Karpas-422 (cell line): ENCODE data around the gene CBX3. TPM values are rescaled to one million over a fixed set of nuclear protein-coding genes. Genes with fewer than 3 reads are reported as not detected.
A peak's percentile ranks its signal among the peaks of the same experiment; 100 is the strongest.
"Not testable (repeated sequence)": the region's sequence is repeated elsewhere in the genome, so short reads cannot be mapped to it uniquely, and the experiment has no call there.

Experiments
- DNase-seq: peaks from one replicate; pipeline ENCODE4 v3.0.0-alpha.2; 2015
- H2AFZ ChIP-seq: fragments of 200-600 bp; sonication (generic); 2 replicates; pipeline ENCODE4 v1.6.1; 2014; ENCODE audit warnings: antibody characterized with exemption, low read length, mixed read lengths
- H3K27ac ChIP-seq: fragments of 200-600 bp; sonication (generic); 2 replicates; pipeline ENCODE4 v1.5.1; 2014; ENCODE audit warnings: mild to moderate bottlenecking, low read length, moderate library complexity
- H3K27me3 ChIP-seq: fragments of 200-600 bp; sonication (generic); 2 replicates; pipeline ENCODE4 v1.6.1; 2014; ENCODE audit warnings: low read length, mixed read lengths
- H3K36me3 ChIP-seq: fragments of 200-600 bp; sonication (generic); 2 replicates; pipeline ENCODE4 v1.6.1; 2014; ENCODE audit warnings: low read length, mixed read lengths; ENCODE audit not compliant: insufficient read depth
- H3K4me1 ChIP-seq: fragments of 200-600 bp; sonication (generic); 2 replicates; pipeline ENCODE4 v1.6.1; 2014; ENCODE audit warnings: mild to moderate bottlenecking, low read length, mixed read lengths
- H3K4me2 ChIP-seq: fragments of 200-600 bp; sonication (generic); 2 replicates; pipeline ENCODE4 v1.6.1; 2014; ENCODE audit warnings: low read length, low read depth, mild to moderate bottlenecking; ENCODE audit not compliant: poor library complexity, severe bottlenecking
- H3K4me3 ChIP-seq: fragments of 200-600 bp; sonication (generic); 2 replicates; pipeline ENCODE4 v1.5.1; 2014; ENCODE audit warnings: mild to moderate bottlenecking, antibody characterized with exemption, low read length, mixed read lengths
- H3K79me2 ChIP-seq: fragments of 200-600 bp; sonication (generic); 2 replicates; pipeline ENCODE4 v1.6.1; 2014; ENCODE audit warnings: mild to moderate bottlenecking, low read length, mixed read lengths
- H3K9ac ChIP-seq: fragments of 200-600 bp; sonication (generic); 2 replicates; pipeline ENCODE4 v1.6.0; 2014; ENCODE audit warnings: low read length
- H3K9me2 ChIP-seq: fragments of 200-600 bp; sonication (generic), shearing (Covaris generic); replicated peaks from 2 replicates; pipeline ENCODE4 v1.6.0; 2014; ENCODE audit warnings: mild to moderate bottlenecking, low read length, moderate library complexity; ENCODE audit not compliant: insufficient read depth
- H3K9me3 ChIP-seq: fragments of 300-700, 200-600 bp; sonication (generic); 2 replicates; pipeline ENCODE4 v1.6.1; 2014; ENCODE audit warnings: low read length, mixed read lengths
- H4K20me1 ChIP-seq: fragments of 200-600 bp; sonication (generic); 2 replicates; pipeline ENCODE4 v1.6.1; 2014; ENCODE audit warnings: mild to moderate bottlenecking, antibody characterized with exemption, low read length, low read depth; ENCODE audit not compliant: insufficient read depth
- total RNA-seq: library from RNA; depleted of rRNA; stranded (reverse); fragments of >200 nt; shearing (Covaris generic); gene quantifications from 2 replicates; pipeline ENCODE4 v1.2.3, GENCODE V29; 2014; ENCODE audit warnings: low replicate concordance

Gene CBX3
- total RNA-seq, 1 experiment from 2014 or later: 168 TPM

DNA sequence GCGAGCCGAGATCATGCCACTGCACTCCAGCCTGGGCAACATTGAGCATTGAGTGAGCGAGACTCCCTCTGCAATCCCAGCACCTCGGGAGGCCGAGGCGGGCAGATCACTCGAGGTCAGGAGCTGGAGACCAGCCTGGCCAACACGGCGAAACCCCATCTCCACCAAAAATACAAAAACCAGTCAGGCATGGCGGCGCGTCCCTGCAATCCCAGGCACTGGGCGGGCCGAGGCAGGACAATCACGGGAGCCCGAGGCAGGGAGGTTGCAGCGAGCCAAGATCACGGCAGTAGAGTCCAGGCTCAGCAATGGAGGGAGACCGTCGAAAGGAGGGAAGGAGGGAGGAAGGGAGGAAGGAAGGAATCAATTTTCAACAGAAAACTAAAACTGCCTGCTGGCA, 24.3 kb upstream of the CBX3 start:
- H4K20me1 ChIP-seq, DNase-seq, H3K4me2 ChIP-seq, H2AFZ ChIP-seq, H3K4me3 ChIP-seq, H3K36me3 ChIP-seq, H3K79me2 ChIP-seq, H3K9me3 ChIP-seq, H3K4me1 ChIP-seq, H3K9me2 ChIP-seq, H3K27ac ChIP-seq, H3K27me3 ChIP-seq, H3K9ac ChIP-seq: not testable (repeated sequence)

DNA sequence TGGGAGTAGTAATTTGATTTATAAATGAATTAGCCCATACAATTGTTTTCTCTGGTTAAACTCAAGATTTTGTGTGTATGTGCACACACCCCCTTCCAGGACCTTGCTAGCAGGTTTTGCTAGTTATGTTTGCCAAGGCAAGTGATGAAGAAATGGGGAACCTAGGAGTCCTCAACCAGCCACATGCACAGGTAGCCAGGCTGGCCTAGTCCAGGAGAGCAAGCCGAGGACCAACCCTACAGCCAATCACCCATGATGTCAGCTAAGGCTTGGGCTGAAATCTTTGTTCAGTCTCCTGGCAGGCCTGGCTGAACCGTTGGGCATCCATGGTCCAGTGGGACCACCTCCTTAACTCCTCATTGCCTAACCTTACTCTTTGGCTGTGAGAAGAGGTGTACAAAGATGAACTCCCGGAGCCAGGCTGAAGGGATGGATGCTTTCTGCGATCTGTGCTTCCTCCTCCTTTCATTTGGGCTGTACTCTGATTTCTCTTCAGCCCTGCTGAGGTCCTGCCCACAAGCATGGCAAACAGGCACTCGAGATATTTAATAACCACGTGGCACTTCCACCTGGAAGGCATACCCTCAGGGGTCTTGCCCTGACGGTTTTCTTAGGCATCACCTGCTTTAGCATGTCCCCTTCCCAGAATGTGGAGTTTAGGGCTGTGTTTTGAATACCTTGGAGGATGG, 23.1 kb upstream of the CBX3 start:
- DNase-seq: peak; percentile 45
- Histone ChIP-seq H3K9me2 (no peaks in the 10 kb centered on the region), H3K4me3 (no peak overlapping the region), H3K9ac (no peak overlapping the region), H3K36me3 (no peaks in the 10 kb centered on the region), H3K9me3 (no peaks in the 10 kb centered on the region), H3K4me2 (no peak overlapping the region), H4K20me1 (0 out of 2 replicates have a peak, but pooled peaks cover 4% of the 10 kb centered on the region), H3K79me2 (no peaks in the 10 kb centered on the region), H3K27ac (no peak overlapping the region), H3K27me3 (no peaks in the 10 kb centered on the region), H2AFZ (no peak overlapping the region), H3K4me1 (no peaks in the 10 kb centered on the region)

DNA sequence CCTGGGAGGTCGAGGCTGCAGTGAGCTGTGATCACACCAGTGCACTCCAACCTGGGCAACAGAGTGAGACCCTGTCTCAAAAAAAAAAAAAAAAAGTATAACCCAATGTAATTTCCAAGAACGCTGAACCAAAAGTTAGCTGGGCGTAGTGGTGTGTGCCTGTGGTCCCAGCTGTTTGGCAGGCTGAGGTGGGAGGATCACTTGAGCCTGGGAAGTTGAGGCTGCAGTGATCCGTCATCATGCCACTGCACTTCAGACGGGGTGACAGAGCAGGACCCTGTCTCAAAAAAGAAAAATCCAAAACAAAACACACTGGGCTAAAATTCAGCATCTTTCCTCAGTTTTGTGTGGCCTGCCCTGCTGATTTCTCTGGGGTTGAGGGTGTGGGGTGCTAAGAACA, 22.1 kb upstream of the CBX3 start:
- no peak overlapping the region for H3K9ac ChIP-seq
- H4K20me1 ChIP-seq: 0 out of 2 replicates have a peak, but pooled peaks cover 4% of the 10 kb centered on the region
- no peak overlapping the region for H3K4me2 ChIP-seq
- no peak overlapping the region for H3K27ac ChIP-seq
- DNase-seq: no peak
- H3K4me3 ChIP-seq: no peak overlapping the region
- H3K79me2 ChIP-seq: no peaks in the 10 kb centered on the region
- no peak overlapping the region for H2AFZ ChIP-seq
- H3K4me1 ChIP-seq: no peaks in the 10 kb centered on the region
- no peaks in the 10 kb centered on the region for H3K9me2 ChIP-seq
- H3K9me3 ChIP-seq: no peaks in the 10 kb centered on the region
- no peaks in the 10 kb centered on the region for H3K36me3 ChIP-seq
- H3K27me3 ChIP-seq: no peaks in the 10 kb centered on the region

DNA sequence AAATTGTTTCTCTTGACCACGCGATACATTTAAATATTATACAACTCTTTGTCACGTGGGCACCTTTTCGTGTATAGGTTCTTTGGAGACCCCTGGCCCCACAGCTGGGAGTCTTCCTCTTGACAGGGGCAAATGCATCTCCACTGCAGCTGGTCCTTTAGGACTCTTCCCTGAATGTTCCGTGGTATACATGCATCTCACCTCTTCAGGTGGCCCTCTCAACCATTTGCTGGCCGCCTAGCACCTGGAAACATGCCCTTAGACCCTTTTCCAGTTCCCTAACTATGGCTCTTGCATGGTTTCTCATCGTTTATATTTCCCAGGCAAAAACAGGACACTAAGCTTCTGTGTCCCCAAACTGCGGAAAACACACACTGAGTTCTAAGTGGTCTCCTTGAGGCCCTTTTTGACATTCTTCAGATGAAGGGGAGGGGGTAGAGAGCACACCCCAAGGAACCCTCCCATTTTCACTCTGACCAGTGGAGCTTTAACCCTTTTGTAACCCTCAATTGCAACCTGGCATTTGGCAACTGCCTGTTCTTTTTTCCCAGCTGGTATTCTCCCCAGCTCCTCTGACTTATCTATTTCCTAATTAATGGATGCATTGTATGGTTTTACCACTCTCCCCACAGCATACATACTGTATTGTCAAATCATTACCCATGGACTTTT, 21.6 kb upstream of the CBX3 start:
- no peak overlapping the region for H3K27ac ChIP-seq

DNA sequence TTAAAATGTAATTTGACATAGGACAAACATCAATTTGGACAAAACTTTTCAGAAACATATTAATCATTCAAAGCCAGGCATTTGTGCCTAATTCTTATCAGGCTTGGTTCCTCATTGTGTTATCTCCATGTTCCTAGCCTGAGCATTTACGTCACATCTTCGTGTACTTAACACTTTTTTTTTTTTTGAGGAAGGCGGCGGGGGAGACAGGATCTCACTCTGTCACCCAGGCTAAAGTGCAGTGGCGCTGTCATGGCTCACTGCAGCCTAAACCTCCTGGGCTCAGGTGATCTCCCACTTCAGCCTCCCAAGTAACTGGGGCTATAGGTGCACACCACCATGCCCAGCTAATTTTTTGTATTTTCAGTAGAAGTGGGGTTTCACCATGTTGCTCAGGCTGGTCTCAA, 20.8 kb upstream of the CBX3 start:
- Histone ChIP-seq H3K9ac (no peak overlapping the region), H3K9me3 (no peaks in the 10 kb centered on the region), H4K20me1 (0 out of 2 replicates have a peak, but pooled peaks cover 4% of the 10 kb centered on the region)

More for the DNA sequence above, 21.6 kb upstream of the CBX3 start:
- Histone ChIP-seq H3K9ac (no peak overlapping the region), H3K4me1 (no peaks in the 10 kb centered on the region), H2AFZ (no peak overlapping the region), H3K36me3 (no peaks in the 10 kb centered on the region), H3K9me3 (no peaks in the 10 kb centered on the region), H3K9me2 (no peaks in the 10 kb centered on the region), H3K27me3 (no peaks in the 10 kb centered on the region), H3K4me2 (no peak overlapping the region), H3K79me2 (no peaks in the 10 kb centered on the region), H4K20me1 (0 out of 2 replicates have a peak, but pooled peaks cover 4% of the 10 kb centered on the region), H3K4me3 (no peak overlapping the region)
- DNase-seq: peak; percentile 48

DNA sequence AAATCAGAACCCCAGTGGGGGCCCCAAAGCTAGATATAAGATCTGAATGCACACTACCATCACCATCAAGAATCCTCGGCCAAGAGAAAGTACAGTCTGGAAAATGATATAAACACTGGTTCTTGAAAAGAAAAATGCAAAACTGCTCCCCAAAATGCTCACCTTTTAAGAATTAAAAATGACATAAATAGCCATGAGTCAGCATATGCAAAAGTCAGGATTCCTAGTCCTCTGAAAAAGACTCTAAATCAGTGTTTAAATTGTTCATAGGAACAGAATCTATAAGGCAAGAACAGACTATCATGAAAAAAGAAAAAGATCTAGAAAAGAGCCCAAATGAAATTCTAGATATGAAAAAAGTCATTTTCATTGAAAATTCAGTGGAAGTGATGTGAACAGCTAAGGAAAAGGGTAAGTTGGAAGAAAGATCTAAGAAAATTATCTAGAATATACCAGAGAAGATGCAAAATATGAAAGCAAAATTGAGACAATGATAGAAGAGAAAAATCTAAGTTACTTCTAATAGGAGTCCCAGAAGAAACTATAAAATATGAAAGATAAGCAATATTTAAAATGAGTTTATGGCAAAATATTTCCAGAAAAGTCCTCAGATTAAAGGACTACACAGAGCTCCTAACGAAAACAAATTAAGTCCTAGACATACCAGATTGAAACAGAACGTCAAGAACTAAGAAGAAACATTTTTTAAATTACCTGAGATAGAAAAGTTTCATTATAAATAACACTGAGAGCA, 19.9 kb upstream of the CBX3 start:
- no peaks in the 10 kb centered on the region for H3K9me2 ChIP-seq
- no peaks in the 10 kb centered on the region for H3K79me2 ChIP-seq
- no peak overlapping the region for H3K4me2 ChIP-seq
- H3K4me3 ChIP-seq: no peak overlapping the region
- H2AFZ ChIP-seq: no peak overlapping the region
- no peak overlapping the region for H3K27ac ChIP-seq
- no peaks in the 10 kb centered on the region for H3K9me3 ChIP-seq
- no peaks in the 10 kb centered on the region for H3K36me3 ChIP-seq
- H4K20me1 ChIP-seq: 0 out of 2 replicates have a peak, but pooled peaks cover 7% of the 10 kb centered on the region
- no peak overlapping the region for H3K9ac ChIP-seq
- DNase-seq: peak; percentile 48
- no peaks in the 10 kb centered on the region for H3K4me1 ChIP-seq
- H3K27me3 ChIP-seq: no peaks in the 10 kb centered on the region

More for the DNA sequence above, 20.8 kb upstream of the CBX3 start:
- no peak overlapping the region for H3K27ac ChIP-seq
- H3K36me3 ChIP-seq: no peaks in the 10 kb centered on the region
- no peak overlapping the region for H3K4me3 ChIP-seq
- no peak overlapping the region for H2AFZ ChIP-seq
- no peaks in the 10 kb centered on the region for H3K4me1 ChIP-seq
- H3K27me3 ChIP-seq: no peaks in the 10 kb centered on the region
- no peaks in the 10 kb centered on the region for H3K79me2 ChIP-seq
- H3K4me2 ChIP-seq: no peak overlapping the region
- H3K9me2 ChIP-seq: no peaks in the 10 kb centered on the region
- DNase-seq: peak; percentile 48

DNA sequence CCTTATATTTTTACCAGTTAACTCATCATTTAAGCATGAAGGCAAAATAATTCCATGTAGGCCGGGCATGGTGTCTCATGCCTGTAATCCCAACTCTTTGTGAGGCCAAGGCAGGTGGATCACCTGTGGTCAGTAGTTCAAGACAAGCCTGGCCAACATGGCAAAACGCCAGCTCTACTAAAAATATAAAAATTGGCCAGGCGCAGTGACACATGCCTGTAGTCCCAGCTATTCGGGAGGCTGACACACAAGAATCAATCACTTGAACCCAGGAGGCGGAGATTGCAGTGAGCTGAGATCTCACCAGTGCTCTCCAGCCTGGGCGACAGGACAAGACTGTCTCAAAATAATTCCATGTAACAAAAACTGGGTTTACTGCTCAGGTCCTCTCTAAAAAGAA, 19.3 kb upstream of the CBX3 start:
- Histone ChIP-seq H3K9me2 (no peaks in the 10 kb centered on the region), H4K20me1 (0 out of 2 replicates have a peak, but pooled peaks cover 7% of the 10 kb centered on the region), H3K4me1 (no peaks in the 10 kb centered on the region), H2AFZ (no peak overlapping the region), H3K27ac (no peak overlapping the region), H3K9me3 (no peaks in the 10 kb centered on the region), H3K4me2 (no peak overlapping the region), H3K36me3 (no peaks in the 10 kb centered on the region), H3K79me2 (no peaks in the 10 kb centered on the region), H3K9ac (no peak overlapping the region), H3K27me3 (no peaks in the 10 kb centered on the region), H3K4me3 (no peak overlapping the region)
- DNase-seq: no peak

DNA sequence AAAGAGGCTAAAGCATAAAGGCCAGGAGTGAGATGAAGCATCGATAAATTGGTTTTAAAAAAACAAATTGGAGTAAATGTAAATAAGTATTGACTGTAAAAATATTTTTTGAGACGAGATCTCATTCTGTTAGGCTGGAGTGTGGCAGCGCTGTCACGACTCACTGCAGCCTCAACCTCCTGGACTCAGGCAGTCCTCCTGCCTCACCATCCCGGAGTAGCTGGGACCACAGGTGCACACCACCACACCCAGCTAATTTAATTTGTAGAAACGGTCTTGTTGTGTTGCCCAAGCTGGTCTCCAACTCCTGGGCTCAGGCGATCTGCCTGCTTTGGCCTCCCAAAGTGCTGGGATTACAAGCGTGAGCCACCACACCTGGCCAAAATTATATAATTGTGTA, 18.8 kb upstream of the CBX3 start:
- peaks cover 7% of the 10 kb centered on the region; the same call in 1 of the 2 replicates for H4K20me1 ChIP-seq
- H3K4me2 ChIP-seq: no peak overlapping the region
- peak; percentile 58 for DNase-seq
- H3K9ac ChIP-seq: no peak overlapping the region
- no peaks in the 10 kb centered on the region; the same call in 1 of the 2 replicates for H3K4me1 ChIP-seq
- no peaks in the 10 kb centered on the region for H3K79me2 ChIP-seq
- no peak overlapping the region for H3K4me3 ChIP-seq
- no peaks in the 10 kb centered on the region for H3K27me3 ChIP-seq
- H3K9me2 ChIP-seq: no peaks in the 10 kb centered on the region
- no peak overlapping the region for H2AFZ ChIP-seq
- no peak overlapping the region for H3K27ac ChIP-seq
- no peaks in the 10 kb centered on the region for H3K36me3 ChIP-seq
- H3K9me3 ChIP-seq: no peaks in the 10 kb centered on the region
